Smooth muscle cell of the brain vasculature (primary cell): Measurements from ENCODE around the gene CDC42.
"Not testable (repeated sequence)": the region's sequence is repeated elsewhere in the genome, so short reads cannot be mapped to it uniquely, and the experiment has no call there.

Experiments used
- DNase-seq: peaks from one replicate; pipeline ENCODE4 v3.0.0-alpha.2; 2012; ENCODE audit warnings: low read depth, low spot score

The CDC42 gene

DNA sequence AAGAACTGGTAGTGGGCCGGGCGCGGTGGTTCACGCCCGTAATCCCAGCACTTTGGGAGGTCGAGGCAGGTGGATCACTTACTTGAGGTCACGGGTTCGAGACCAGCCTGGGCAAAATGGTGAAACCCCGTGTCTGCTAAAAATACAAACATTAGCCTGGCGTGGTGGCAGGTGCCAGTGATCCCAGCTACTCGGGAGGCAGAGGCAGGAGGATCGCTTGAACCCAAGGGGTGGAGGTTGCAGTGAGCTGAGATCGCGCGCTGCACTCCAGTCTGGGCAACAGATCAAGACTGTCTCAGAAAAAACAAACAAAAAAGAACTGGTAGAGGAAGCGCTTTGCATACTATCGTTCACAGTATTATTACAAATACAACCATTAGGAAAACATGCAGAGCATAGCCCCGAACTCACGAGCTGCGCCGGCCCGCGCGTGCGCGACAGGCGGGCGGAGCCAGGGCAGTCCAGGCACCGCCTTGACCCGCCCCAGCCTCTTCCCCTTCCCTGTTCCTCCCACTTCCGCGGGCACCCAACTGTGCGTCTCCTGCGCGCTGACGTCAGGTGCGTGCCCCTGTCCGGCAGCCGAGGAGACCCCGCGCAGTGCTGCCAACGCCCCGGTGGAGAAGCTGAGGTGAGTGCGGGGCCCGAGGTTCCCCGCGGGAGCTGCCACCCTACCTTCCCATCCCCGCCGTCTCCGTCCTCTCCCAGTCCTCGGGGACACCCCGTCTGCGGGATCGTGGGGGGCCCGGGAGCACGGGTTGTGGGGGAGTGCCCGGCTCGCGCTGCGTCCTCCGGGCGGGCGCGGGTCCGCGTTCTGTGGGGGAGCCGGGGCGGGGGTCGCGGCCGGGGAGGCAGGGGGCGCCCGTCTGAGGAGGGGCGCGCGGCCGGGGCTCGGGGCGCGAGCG lies at the start of gene CDC42:
Gene CDC42 (plus strand): TSS at position 595 of the 902 bp plus-strand sequence. CDS start 25,770 bp downstream, outside the sequence.
- peak; percentile 87 for DNase-seq

DNA sequence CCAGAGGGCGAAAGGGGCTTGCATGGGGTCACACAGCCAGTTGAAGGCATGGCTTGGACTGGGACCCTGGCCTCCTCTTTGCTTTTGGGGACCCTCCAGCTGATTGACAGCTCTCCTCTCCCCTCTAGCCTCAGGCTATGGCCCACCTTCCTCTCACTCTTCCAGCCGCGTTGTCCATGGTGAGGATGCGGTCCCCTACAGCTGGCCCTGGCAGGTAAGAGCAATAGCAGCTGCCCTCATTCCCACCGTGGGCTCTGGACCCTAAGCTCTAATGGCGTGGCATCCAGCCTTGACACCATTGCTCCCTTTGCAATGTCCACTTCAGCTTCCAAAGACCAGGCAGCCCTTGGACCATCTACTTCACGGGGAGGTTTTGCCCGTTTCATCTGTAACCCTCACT lies 49.6 kb upstream of the CDC42 start:
- not testable (repeated sequence) for DNase-seq

DNA sequence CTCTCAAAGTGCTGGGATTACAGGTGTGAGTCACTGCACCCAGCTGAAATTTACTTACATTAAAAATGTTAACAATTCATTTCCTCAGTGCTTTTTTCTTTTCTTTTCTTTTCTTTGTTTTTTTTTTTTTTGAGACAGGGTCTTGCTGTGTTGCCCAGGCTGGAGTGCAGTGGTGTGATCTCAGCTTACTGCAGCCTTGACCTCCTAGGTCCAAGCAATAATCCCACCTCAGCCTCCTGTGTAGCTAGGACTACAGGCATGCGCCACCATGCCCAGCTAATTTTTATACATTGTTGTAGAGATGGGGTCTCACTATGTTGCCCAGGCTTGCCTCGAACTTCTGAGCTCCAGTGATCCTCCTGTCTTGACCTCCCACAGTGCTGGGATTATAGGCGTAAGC lies 48.5 kb upstream of the CDC42 start:
- DNase-seq: not testable (repeated sequence)

DNA sequence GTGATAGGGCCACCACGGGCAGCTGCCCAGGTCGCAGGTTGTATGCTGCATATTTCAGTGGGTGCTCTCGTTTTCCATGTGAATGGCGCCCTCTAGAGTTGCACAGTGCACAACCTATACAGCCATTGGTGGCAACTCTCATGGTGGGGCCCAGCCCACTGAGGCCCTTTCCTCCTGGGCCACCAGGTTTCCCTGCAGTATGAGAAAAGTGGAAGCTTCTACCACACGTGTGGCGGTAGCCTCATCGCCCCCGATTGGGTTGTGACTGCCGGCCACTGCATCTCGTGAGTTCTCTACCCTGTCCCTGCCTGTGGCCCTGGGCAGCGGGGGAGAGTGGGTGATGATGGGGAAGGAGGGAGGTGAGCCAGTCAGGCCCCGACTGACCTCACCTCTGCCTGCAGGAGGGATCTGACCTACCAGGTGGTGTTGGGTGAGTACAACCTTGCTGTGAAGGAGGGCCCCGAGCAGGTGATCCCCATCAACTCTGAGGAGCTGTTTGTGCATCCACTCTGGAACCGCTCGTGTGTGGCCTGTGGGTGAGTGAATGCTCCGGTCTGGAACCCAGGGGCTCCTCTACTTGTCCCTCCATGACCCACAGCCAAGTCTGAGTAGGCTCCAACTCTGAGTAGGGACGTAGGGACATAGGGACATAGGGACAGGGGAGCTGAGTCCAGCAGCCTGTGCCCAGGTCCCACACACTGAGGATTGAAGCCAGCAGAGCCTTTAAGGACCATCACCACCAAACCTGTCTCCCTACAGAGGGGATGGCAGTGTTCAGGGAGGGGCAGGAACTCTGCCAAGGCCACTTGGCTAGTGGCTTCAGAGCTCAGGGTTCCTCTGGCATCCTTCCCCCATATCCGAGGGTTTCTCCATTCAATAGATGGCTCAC lies 47.0 kb upstream of the CDC42 start:
- not testable (repeated sequence) for DNase-seq

DNA sequence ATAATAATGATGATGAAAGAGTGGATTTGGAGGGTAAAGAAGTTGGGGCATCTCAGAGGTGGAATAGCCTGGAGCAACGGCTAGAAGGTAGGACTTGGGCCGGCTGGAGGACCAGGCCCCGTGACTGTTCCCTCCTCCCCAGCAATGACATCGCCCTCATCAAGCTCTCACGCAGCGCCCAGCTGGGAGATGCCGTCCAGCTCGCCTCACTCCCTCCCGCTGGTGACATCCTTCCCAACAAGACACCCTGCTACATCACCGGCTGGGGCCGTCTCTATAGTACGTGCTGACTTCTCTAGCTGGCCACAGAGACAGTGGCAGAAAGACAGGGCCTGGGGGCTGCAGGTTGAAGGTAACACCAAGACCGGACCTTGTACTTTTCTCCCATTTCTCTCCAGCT lies 45.8 kb upstream of the CDC42 start:
- DNase-seq: not testable (repeated sequence)

DNA sequence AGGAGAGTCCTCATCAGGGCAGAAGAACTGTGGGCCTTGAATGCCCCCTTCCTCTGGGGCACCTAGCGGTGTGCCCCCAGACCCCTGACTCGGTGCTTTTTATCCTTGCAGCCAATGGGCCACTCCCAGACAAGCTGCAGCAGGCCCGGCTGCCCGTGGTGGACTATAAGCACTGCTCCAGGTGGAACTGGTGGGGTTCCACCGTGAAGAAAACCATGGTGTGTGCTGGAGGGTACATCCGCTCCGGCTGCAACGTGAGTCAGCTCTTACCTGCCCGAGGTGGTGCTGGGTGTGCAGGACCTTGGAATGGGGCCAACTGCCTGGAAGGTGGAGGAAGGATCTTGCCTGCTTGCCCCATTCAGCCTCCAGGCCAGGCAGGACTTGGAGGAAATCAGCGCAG lies 45.2 kb upstream of the CDC42 start:
- not testable (repeated sequence) for DNase-seq

DNA sequence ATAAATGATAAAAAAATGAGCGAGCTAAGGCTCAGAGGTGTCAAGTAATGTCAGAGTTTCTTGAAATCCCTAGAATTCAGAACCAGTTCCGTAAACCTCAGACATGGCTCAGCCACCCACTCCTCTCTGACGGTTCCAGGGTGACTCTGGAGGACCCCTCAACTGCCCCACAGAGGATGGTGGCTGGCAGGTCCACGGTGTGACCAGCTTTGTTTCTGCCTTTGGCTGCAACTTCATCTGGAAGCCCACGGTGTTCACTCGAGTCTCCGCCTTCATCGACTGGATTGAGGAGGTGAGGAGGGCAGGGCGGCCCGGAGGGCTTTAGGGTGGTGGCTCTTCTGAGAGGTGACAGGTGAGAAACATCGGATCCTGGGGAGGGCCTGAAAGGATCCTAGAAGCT lies 42.9 kb upstream of the CDC42 start:
- not testable (repeated sequence) for DNase-seq

DNA sequence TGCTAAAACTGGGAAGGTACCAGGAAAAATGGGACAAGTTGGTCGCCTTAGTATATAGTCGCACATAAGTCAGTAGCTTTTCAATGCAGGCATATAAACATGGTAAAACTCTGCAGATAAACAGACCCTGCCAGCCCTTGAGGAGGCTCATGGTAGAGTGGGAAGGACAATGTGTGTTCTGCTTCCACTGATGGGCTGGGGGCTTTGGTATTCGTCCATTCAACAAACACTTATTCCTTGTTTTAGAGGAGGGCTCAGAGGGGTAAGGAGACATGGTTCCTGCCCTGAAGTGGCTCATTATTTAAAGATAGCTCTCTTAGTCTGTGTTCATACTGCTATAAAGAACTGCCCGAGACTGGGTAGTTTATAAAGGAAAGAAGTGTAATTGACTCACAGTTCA lies 39.8 kb upstream of the CDC42 start:
- DNase-seq: not testable (repeated sequence)

DNA sequence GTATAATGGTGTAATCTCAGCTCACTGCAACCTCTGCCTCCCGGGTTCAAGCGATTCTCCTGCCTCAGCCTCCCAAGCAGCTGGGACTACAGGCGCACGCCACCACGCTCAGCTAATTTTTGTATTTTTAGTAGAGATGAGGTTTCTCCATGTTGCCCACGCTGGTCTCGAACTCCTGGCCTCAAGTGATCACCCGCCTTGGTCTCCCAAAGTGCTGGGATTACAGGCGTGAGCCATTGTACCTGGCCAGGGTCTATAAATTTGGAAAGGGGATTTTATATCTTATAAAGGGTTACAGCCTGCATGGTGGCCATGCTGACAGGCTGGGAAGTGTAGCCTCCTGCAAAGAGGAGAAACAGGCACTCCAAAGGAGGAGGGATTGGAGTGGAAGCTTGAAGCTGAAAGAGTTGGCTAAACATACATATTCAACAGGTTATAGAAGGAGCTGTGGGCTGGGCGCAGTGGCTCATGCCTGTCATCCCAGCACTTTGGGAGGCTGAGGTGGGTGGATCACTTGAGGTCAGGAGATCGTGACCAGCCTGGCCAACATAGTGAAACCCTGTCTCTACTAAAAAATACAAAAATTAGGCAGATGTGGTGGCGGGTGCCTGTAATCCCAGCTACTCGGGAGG lies 37.8 kb upstream of the CDC42 start:
- not testable (repeated sequence) for DNase-seq

DNA sequence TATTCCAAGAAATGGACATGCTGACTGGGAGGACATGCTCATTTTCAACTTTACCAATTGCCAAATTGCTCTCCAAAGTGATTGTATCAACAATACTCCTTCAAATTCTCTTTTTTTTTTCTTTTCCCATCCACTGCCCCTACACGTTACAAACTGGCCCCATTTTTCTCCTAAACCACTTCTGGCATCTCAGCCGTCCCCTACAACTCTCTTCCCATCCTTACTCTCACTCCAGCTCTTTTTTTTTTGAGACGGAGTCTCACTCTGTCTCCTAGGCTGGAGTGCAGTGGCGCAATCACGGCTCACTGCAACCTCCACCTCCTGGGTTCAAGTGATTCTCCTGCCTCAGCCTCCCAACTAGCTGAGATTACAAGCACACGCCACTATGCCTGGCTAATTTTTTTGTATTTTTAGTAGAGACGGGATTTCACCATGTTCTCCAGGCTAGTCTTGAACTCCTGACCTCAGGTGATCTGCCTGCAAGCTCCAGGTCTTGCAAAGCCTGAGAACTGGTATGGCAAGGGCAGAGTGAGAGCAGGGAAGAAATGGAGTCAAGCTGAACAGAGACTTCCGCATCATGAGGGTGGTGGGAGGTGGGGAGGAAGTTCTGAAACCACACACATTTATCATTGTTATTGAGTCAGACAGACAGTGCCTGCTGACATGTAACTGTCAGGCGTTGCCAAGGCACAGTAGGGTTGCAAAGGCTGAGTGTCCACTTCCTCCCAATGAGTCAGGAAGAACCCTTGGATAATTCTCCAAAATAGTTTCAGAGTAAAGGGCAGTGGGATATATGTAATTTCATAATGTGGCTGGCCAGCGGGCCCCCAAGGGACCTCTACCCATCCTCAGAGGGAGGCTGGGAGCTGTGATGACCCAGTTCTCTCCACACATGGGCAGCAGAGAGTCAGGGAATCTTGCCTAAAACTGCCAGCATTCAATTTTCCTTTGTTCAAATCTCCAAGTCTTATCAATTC lies 33.6 kb upstream of the CDC42 start:
- peak; percentile 86 for DNase-seq

DNA sequence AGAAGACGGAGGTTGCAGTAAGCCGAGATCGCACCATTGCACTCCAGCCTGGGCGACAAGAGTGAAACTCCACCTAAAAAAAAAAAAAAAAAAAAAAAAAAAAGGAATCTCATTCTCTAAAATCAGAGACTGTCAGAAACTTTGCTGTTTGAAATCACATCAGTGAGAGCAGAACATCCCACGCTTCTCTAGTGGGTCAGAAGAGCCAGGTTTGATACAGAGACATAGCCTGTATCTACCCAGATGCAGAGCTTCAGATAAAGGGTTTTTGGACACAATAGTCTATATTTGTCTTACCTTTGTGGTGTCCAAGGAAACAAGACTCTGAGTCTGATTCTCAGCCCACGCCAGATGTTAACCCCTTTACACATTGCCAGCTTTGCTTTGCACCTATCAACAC lies 31.4 kb upstream of the CDC42 start:
- DNase-seq: no peak

DNA sequence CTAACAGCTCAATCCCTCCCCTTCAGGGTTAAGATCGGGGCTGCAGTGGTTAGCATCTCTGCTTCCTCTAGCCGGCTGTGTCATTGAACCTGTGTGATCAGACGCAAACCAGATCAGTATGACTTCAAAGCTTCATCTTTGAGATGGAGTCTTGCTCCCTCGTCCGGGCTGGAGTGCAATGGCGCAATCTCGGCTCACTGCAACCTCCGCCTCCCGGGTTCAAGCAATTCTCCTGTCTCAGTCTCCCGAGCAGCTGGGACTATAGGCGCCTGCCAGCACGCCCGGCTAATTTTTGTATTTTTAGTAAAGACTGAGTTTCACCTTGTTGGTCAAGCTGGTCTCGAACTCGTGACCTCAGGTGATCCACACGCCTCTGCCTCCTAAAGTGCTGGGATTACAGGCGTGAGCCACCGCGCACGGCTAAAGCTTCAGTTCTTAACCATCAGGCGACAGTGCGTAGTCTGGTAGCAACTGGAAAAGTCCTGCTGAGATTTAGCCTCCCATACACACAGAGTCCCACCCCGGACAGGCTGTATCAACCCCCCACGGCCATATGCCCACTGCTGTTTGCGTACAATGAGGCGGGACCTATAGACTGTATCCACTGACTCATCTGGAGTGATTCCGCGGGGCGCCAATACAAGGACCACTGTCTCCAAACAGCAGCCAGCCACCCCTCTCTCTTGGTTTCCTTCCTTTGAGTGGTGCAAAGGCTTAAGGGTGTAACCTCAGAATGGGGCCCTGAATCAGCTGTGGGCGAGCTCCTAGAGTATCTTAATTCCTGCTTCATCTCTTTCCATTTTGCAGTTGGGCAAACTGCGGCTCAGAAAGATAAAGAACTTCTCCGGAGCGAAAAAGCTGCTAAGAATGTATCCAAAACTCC lies 27.8 kb upstream of the CDC42 start:
- DNase-seq: peak; percentile 70

DNA sequence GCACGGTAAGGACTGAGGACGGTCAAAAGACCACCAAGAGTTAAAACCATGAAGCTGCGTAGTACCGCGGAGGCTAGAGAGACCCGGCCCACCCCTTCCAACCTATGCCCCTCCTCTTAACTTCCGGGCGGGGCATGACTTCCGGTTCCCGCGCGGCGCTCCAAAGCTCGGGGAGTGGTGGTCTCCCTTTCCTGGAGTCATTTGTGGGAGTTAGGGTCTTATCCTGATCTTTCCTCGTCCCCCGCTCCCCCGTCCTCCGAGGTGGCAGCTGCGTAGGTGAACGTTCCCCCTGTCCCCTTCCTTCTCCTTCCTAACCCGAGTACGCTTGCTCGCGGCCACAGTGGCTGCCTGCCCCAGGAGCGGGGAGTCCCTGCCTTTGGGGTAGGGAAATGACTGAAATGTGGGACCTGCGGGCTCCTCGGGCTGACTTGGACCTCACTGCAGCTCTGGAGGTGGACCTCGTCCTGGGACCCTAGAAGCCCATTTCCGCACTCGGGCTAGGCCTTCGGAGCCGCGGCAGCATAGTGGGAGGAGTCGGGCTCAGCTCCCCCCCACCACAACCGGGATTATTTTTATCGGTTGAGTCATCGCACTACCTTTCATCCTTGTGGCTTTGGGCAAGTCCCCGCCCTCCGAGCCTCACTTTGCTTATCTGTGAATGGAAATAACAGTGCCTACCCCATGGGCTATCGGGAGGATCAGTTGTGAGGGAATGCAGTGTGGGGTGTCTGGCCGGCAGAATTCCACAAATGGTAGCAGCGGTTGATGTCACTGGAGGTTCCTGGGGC lies 26.9 kb upstream of the CDC42 start:
- peak; percentile 17 for DNase-seq

DNA sequence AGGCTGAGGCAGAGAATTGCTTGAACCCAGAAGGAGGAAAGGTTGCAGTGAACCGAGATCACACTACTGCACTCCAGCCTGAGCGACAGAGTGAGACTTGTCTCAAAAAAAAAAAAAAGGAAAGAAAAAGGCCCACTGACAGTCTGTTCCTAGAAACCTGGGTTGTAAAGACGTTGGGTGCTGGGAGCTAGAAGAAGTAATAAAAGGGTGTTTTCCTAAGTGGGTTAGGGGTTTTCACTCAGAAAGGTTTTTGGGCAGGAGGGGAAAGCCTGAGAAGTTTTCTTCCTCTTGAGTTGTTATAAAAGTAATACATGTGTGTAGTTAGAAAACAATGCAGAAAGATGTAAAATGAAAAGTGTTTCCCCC lies 25.6 kb upstream of the CDC42 start:
- DNase-seq: no peak

DNA sequence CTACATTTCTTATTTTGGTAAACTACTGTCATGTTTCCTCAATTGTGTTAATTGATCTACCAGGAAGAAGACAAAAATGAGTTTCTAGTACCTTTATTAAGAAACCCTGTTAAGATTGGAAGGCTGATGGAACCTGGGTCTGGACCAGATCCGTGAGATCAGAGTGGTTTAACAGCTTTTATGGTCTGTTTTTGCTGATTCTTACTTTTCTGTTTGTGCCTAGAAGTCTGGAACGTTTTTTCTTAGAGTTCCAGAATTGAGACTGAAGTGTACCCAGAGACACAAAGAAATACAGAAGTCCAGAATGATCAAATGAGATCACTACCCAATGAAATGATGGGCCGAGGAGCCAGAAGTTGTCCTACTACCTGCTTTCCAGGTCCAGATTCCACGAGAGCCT lies 22.5 kb upstream of the CDC42 start:
- no peak for DNase-seq

DNA sequence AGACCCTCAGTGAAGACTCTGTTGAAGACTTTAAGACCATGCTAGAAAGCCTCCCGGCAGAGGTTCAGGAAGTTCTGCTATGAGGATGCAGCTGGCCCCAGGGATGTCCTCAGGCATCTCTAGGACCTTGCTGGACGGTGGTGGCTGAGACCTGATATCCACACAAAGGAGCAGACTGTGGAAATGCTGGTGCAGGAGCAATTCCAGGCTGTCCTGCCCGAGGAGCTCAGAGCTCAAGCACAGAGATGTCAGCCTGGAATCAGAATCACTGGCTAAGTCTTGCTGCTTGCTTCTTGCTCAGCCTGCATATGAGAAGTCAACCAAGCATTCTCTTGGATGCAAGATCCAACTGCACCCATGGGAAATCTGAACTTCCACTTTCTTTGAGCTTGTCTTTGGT lies 22.0 kb upstream of the CDC42 start:
- no peak for DNase-seq

DNA sequence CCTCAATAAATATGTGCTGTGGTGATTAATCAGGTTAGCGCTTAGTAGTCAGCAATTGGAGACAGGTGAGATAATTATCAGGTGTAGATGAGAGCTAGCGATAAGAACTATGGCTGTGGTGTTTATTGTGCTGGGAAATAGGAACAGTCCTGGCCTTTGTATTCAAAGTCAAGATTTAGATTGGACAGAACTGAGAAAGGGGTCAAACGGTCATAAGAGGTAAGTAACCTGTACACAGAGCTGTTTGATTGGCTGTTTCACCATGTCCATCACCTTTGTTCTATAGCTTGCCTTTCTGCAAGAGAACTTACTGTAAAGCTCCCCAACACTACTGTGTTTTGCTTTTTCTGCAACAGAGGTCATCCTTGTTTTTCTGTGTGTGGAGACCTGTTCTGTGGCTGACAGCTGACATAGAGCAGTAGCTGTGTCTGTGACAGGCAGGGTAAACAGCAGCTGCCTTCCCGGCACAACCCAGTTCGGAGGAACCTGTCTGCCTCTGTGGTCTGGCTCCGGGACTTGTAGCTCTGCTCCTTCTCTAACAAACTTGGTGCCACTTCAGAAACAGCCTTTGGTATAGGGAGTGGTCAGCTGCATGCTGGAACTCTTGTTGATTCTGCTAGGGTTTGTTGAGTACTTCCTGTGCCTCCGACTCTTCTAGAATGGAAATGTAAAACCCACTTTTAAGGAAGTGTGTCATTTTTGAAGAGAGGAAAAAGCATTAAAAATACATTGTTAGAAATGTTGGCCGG lies 21.1 kb upstream of the CDC42 start:
- no peak for DNase-seq

DNA sequence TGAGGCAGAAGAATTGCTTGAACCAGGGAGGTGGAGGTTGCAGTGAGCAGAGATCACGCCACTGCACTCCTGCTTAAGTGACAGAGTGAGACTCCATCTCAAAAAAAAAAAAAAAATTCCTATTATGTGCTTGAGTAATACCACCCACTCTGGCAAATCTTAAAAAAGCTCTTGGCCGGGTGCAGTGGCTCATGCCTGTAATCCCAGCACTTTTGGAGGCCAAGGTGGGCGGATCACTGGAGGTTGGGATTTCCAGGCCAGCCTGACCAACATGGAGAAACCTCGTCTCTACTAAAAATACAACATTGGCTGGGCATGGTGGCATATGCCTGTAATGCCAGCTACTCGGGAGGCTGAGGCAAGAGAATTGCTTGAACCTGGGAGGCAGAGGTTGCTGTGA lies 17.7 kb upstream of the CDC42 start:
- DNase-seq: not testable (repeated sequence)
